Measurements from ENCODE around the gene TRAPPC14.

DNA sequence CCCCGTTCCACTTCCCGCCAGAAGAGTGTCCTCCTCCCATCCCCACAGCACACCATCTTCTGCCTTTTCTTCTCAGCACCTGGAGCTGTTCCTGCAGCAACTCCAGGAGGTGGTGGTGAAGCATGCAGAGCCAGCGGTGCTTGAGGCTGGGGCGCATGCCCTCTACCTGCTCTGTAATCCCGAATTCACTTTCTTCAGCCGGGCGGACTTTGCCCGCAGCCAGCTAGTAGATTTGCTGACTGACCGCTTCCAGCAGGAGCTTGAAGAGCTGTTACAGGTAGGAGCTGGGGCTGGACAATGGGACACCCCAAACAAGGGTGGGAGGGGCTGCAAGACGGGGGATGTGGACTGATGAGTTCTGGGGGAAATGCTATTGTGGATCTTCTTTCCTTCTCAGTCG, 42.2 kb upstream of the TRAPPC14 start:
- TF ChIP-seq CTCF (IDR thresholded peaks at IDR 0.05) (no peak), POLR2A (IDR thresholded peaks at IDR 0.05) (no peak), POLR2AphosphoS5 (IDR thresholded peaks at IDR 0.05) (no peak), EP300 (IDR thresholded peaks at IDR 0.05) (no peak)

Measured in sigmoid colon (tissue), 4 donors.